ENCODE data around the gene ICOS.
"Not testable (repeated sequence)": the region's sequence is repeated elsewhere in the genome, so short reads cannot be mapped to it uniquely, and the experiment has no call there.

Gene ICOS

DNA sequence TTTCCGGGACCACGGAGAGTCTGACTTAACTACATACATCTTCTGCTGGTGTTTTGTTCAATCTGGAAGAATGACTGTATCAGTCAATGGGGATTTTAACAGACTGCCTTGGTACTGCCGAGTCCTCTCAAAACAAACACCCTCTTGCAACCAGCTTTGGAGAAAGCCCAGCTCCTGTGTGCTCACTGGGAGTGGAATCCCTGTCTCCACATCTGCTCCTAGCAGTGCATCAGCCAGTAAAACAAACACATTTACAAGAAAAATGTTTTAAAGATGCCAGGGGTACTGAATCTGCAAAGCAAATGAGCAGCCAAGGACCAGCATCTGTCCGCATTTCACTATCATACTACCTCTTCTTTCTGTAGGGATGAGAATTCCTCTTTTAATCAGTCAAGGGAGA, 23.1 kb downstream of the ICOS start:
- TF ChIP-seq EZH2 (optimal IDR thresholded peaks at IDR 0.05; ENCODE audit: low read depth, low read length) (no peak), EZH2phosphoT487 (IDR thresholded peaks at IDR 0.05; ENCODE audit: low read length) (no peak)
- TF ChIP-seq, protein P1, sequence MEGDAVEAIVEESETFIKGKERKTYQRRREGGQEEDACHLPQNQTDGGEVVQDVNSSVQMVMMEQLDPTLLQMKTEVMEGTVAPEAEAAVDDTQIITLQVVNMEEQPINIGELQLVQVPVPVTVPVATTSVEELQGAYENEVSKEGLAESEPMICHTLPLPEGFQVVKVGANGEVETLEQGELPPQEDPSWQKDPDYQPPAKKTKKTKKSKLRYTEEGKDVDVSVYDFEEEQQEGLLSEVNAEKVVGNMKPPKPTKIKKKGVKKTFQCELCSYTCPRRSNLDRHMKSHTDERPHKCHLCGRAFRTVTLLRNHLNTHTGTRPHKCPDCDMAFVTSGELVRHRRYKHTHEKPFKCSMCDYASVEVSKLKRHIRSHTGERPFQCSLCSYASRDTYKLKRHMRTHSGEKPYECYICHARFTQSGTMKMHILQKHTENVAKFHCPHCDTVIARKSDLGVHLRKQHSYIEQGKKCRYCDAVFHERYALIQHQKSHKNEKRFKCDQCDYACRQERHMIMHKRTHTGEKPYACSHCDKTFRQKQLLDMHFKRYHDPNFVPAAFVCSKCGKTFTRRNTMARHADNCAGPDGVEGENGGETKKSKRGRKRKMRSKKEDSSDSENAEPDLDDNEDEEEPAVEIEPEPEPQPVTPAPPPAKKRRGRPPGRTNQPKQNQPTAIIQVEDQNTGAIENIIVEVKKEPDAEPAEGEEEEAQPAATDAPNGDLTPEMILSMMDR (IDR thresholded peaks at IDR 0.05; ENCODE audit: low read length), result no peak
- Histone ChIP-seq H3K4me3 (ENCODE audit: low read length) (no peak overlapping the region), H3K79me2 (ENCODE audit: low read length) (no peaks in the 10 kb centered on the region), H3K9ac (ENCODE audit: low read length) (no peak overlapping the region), H3K4me1 (ENCODE audit: low read length) (no peaks in the 10 kb centered on the region), H3K9me2 (replicated peaks; ENCODE audit: insufficient read depth, low read length) (no peaks in the 10 kb centered on the region), H3K36me3 (replicated peaks; ENCODE audit: insufficient read depth, low read length) (no peaks in the 10 kb centered on the region), H3K9me3 (replicated peaks; ENCODE audit: insufficient read depth, low read length) (no peaks in the 10 kb centered on the region), H3K27ac (ENCODE audit: low read length) (no peak overlapping the region), H3F3A (ENCODE audit: insufficient read depth, low read length) (no peaks in the 10 kb centered on the region), H3K4me2 (ENCODE audit: low read depth, low read length) (no peak overlapping the region), H2AFZ (ENCODE audit: low read length) (no peak overlapping the region), H4K20me1 (ENCODE audit: insufficient read depth, low read length) (no peaks in the 10 kb centered on the region), H3K27me3 (replicated peaks; ENCODE audit: insufficient read depth, low read length) (no peaks in the 10 kb centered on the region)
- no peak for DNase-seq

DNA sequence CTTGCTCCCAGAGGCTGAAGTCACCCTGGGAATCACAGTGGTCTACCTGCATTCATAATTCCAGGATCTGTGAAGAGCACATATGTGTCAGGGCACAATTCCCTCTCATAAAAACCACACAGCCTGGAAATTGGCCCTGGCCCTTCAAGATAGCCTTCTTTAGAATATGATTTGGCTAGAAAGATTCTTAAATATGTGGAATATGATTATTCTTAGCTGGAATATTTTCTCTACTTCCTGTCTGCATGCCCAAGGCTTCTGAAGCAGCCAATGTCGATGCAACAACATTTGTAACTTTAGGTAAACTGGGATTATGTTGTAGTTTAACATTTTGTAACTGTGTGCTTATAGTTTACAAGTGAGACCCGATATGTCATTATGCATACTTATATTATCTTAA, 24.2 kb downstream of the ICOS start:
- no peaks in the 10 kb centered on the region for H3K27me3 ChIP-seq (replicated peaks; ENCODE audit: insufficient read depth, low read length)
- no peaks in the 10 kb centered on the region for H3F3A ChIP-seq (ENCODE audit: insufficient read depth, low read length)
- no peak for TF ChIP-seq EZH2phosphoT487 (IDR thresholded peaks at IDR 0.05; ENCODE audit: low read length)
- no peaks in the 10 kb centered on the region for H3K36me3 ChIP-seq (replicated peaks; ENCODE audit: insufficient read depth, low read length)
- no peaks in the 10 kb centered on the region for H4K20me1 ChIP-seq (ENCODE audit: insufficient read depth, low read length)
- no peaks in the 10 kb centered on the region for H3K79me2 ChIP-seq (ENCODE audit: low read length)
- no peak overlapping the region for H3K9ac ChIP-seq (ENCODE audit: low read length)
- no peak overlapping the region for H2AFZ ChIP-seq (ENCODE audit: low read length)
- no peaks in the 10 kb centered on the region for H3K4me1 ChIP-seq (ENCODE audit: low read length)
- no peaks in the 10 kb centered on the region for H3K9me3 ChIP-seq (replicated peaks; ENCODE audit: insufficient read depth, low read length)
- H3K9me2 ChIP-seq (replicated peaks; ENCODE audit: insufficient read depth, low read length), result no peaks in the 10 kb centered on the region
- DNase-seq, result no peak
- H3K4me2 ChIP-seq (ENCODE audit: low read depth, low read length), result no peak overlapping the region
- no peak overlapping the region for H3K4me3 ChIP-seq (ENCODE audit: low read length)
- H3K27ac ChIP-seq (ENCODE audit: low read length), result no peak overlapping the region

DNA sequence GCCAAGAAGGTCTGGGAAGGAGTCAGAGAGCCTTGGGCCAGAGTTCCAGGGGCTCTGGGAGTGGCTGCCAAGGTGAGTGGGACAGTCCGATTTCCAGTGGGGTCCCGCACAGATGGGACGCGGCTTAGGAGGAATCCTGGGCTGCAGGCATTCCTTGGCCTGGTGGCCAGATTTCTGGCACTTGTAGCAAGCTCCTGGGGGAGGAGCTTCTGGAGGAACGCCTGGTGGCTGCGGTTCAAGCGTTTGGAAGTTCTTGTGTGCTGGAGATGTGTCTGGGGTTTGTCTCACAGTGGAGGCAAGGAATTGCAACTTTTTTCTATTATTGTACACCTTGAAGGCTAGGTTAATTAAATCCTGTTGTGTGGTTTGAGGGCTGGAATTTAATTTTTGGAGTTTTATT, 28.6 kb downstream of the ICOS start:
- not testable (repeated sequence) for H3K27me3 ChIP-seq (replicated peaks; ENCODE audit: insufficient read depth, low read length); H3K27ac ChIP-seq (ENCODE audit: low read length); H3K9me2 ChIP-seq (replicated peaks; ENCODE audit: insufficient read depth, low read length); H3K79me2 ChIP-seq (ENCODE audit: low read length); H3K4me1 ChIP-seq (ENCODE audit: low read length); H3K36me3 ChIP-seq (replicated peaks; ENCODE audit: insufficient read depth, low read length); H3F3A ChIP-seq (ENCODE audit: insufficient read depth, low read length); H2AFZ ChIP-seq (ENCODE audit: low read length); H4K20me1 ChIP-seq (ENCODE audit: insufficient read depth, low read length); H3K4me2 ChIP-seq (ENCODE audit: low read depth, low read length); H3K9ac ChIP-seq (ENCODE audit: low read length); DNase-seq; H3K4me3 ChIP-seq (ENCODE audit: low read length); H3K9me3 ChIP-seq (replicated peaks; ENCODE audit: insufficient read depth, low read length)

GRCh38 chr2:203971251-203971650, 34.7 kb downstream of the ICOS start:
- no peaks in the 10 kb centered on the region for H3K9me3 ChIP-seq (replicated peaks; ENCODE audit: insufficient read depth, low read length)
- H3K36me3 ChIP-seq (replicated peaks; ENCODE audit: insufficient read depth, low read length), result no peaks in the 10 kb centered on the region
- no peaks in the 10 kb centered on the region for H4K20me1 ChIP-seq (ENCODE audit: insufficient read depth, low read length)
- no peak overlapping the region for H3K9ac ChIP-seq (ENCODE audit: low read length)
- no peak for DNase-seq
- no peaks in the 10 kb centered on the region for H3K9me2 ChIP-seq (replicated peaks; ENCODE audit: insufficient read depth, low read length)
- no peak for TF ChIP-seq EZH2phosphoT487 (IDR thresholded peaks at IDR 0.05; ENCODE audit: low read length)
- no peak for TF ChIP-seq EZH2 (optimal IDR thresholded peaks at IDR 0.05; ENCODE audit: low read depth, low read length)
- TF ChIP-seq, protein P1 (IDR thresholded peaks at IDR 0.05; ENCODE audit: low read length), result no peak
- H3K4me2 ChIP-seq (ENCODE audit: low read depth, low read length), result no peak overlapping the region
- no peak overlapping the region for H3K4me3 ChIP-seq (ENCODE audit: low read length)
- no peaks in the 10 kb centered on the region for H3F3A ChIP-seq (ENCODE audit: insufficient read depth, low read length)
- H3K27me3 ChIP-seq (replicated peaks; ENCODE audit: insufficient read depth, low read length), result no peaks in the 10 kb centered on the region
- H2AFZ ChIP-seq (ENCODE audit: low read length), result no peak overlapping the region
- no peaks in the 10 kb centered on the region for H3K79me2 ChIP-seq (ENCODE audit: low read length)
- no peaks in the 10 kb centered on the region for H3K4me1 ChIP-seq (ENCODE audit: low read length)
- no peak overlapping the region for H3K27ac ChIP-seq (ENCODE audit: low read length)

All from MM.1S (cell line).